HG03280 (cell line): ENCODE results near the gene KRTAP12-3.
"Not testable (repeated sequence)": the region's sequence is repeated elsewhere in the genome, so short reads cannot be mapped to it uniquely, and the experiment has no call there.

Source experiments
- ATAC-seq: cut with Tn5 transposase; IDR thresholded peaks from one replicate; pipeline ENCODE4 v1.9.1; 2021; ENCODE audit warnings: mild to moderate bottlenecking, moderate library complexity; ENCODE audit not compliant: unreplicated experiment

KRTAP12-3 gene

GRCh38 chr21:44657635-44658540, at the start of gene KRTAP12-3:
Gene KRTAP12-3, plus strand, starts transcription at chr21:44657932. Its CDS starts 48 bp downstream, at chr21:44657980.
- ATAC-seq: no peak

GRCh38 chr21:44609193-44609592, 48.5 kb upstream of the KRTAP12-3 start:
- ATAC-seq: no peak

GRCh38 chr21:44610157-44610843, 47.4 kb upstream of the KRTAP12-3 start:
- not testable (repeated sequence) for ATAC-seq

- no peak for ATAC-seq
Observed at GRCh38 chr21:44611551-44611950, 46.2 kb upstream of the KRTAP12-3 start.

- ATAC-seq: no peak
Observed at GRCh38 chr21:44612029-44612486, 45.7 kb upstream of the KRTAP12-3 start, which contains the start of gene KRTAP10-8. Gene KRTAP10-8, plus strand, starts transcription at chr21:44612079. Its CDS starts 22 bp downstream, at chr21:44612101.

- no peak for ATAC-seq
Observed at GRCh38 chr21:44612669-44613229, 45.0 kb upstream of the KRTAP12-3 start.

- no peak for ATAC-seq
Observed at GRCh38 chr21:44613386-44614155, 44.2 kb upstream of the KRTAP12-3 start.

- ATAC-seq: no peak
Observed at GRCh38 chr21:44614161-44614631, 43.5 kb upstream of the KRTAP12-3 start.

GRCh38 chr21:44614961-44615391, 42.8 kb upstream of the KRTAP12-3 start:
- no peak for ATAC-seq

- no peak for ATAC-seq
Observed at GRCh38 chr21:44615466-44615865, 42.3 kb upstream of the KRTAP12-3 start.

GRCh38 chr21:44615911-44616590, 41.7 kb upstream of the KRTAP12-3 start:
- ATAC-seq: no peak

- ATAC-seq: no peak
Observed at GRCh38 chr21:44616591-44616926, 41.2 kb upstream of the KRTAP12-3 start.

- no peak for ATAC-seq
Observed at GRCh38 chr21:44617071-44617501, 40.6 kb upstream of the KRTAP12-3 start.

GRCh38 chr21:44618504-44618903, 39.2 kb upstream of the KRTAP12-3 start:
- no peak for ATAC-seq

- ATAC-seq: no peak
Observed at GRCh38 chr21:44618909-44619308, 38.8 kb upstream of the KRTAP12-3 start.

GRCh38 chr21:44619886-44620285, 37.8 kb upstream of the KRTAP12-3 start:
- no peak for ATAC-seq

- ATAC-seq: no peak
Observed at GRCh38 chr21:44623575-44623974, 34.2 kb upstream of the KRTAP12-3 start.

- ATAC-seq: no peak
Observed at GRCh38 chr21:44625756-44626155, 32.0 kb upstream of the KRTAP12-3 start.

- ATAC-seq: no peak
Observed at GRCh38 chr21:44626262-44626661, 31.5 kb upstream of the KRTAP12-3 start.

- no peak for ATAC-seq
Observed at GRCh38 chr21:44626673-44627143, 31.0 kb upstream of the KRTAP12-3 start, which contains the start of gene KRTAP10-9. Gene KRTAP10-9, plus strand, starts transcription at chr21:44627093. Its CDS starts 79 bp downstream, at chr21:44627172.
